Activated T-cell treated with anti-CD3 and anti-CD28 coated beads, Interleukin-2, amount 50 U/mL, for 24 hours (primary cell): Measurements from ENCODE around the gene MRTFA.
"Not testable (repeated sequence)": the region's sequence is repeated elsewhere in the genome, so short reads cannot be mapped to it uniquely, and the experiment has no call there.

Source experiments
- DNase-seq: peaks from one replicate; pipeline ENCODE4 v3.0.0-alpha.2; 2020
- H3K27ac Mint-ChIP-seq: 2 replicates; pipeline ENCODE4 v1.8.0; 2020; ENCODE audit warnings: mild to moderate bottlenecking, mixed read lengths
- H3K27me3 Mint-ChIP-seq: 2 replicates; pipeline ENCODE4 v1.8.0; 2020; ENCODE audit warnings: mixed read lengths
- H3K36me3 Mint-ChIP-seq: 2 replicates; pipeline ENCODE4 v1.8.0; 2020; ENCODE audit warnings: low read depth, mixed read lengths
- H3K4me1 Mint-ChIP-seq: 2 replicates; pipeline ENCODE4 v1.8.0; 2020; ENCODE audit warnings: low read depth, mixed read lengths
- H3K4me3 Mint-ChIP-seq: 2 replicates; pipeline ENCODE4 v1.8.0; 2020; ENCODE audit warnings: mild to moderate bottlenecking, moderate library complexity, mixed read lengths
- H3K9me3 Mint-ChIP-seq: 2 replicates; pipeline ENCODE4 v1.8.0; 2020; ENCODE audit warnings: mixed read lengths

MRTFA gene

DNA sequence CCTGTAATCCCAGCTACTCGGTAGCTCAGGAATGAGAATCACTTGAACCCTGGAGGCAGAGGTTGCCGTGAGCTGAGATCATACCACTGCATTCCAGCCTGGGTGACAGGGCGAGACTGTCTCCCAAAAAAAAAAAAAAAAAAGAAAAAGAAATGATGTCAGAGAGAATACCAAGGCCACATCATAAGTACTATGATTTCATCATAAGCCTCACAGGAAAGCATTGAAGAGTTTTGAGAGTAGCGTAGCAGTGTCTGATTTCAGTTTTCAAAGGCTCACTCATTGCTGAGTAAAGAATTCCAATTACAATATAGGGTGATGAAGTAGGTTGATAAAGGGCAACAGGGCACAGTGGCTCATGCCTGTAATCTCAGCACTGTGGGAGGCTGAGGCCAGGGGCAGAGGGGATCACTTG is 88.8 kb downstream of the MRTFA start:
- Mint-ChIP-seq H3K27me3 (no peaks in the 10 kb centered on the region), H3K4me1 (peaks cover 20% of the 10 kb centered on the region), H3K36me3 (peaks cover 62% of the 10 kb centered on the region), H3K27ac (no peak overlapping the region), H3K9me3 (peaks cover 9% of the 10 kb centered on the region), H3K4me3 (no peak overlapping the region)
- DNase-seq = no peak

DNA sequence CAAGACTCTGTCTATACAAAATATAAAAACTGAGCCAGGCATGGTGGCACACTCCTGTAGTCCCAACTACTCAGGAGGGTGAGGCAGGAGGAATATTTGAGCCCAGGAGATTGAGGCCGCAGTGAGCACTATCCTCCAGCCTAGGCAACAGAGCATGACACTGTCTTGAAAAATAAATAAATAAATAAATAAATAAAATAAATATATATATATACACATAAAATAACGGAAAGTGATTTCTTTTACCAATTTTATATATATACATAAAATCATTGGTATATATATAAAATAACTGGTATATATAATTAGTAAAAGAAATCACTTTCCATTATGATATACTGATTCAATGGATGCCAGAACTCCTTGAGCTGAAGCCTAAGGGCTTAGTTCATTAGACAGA is 91.8 kb downstream of the MRTFA start:
- Mint-ChIP-seq H3K4me3 (no peak overlapping the region), H3K27ac (no peak overlapping the region), H3K27me3 (no peaks in the 10 kb centered on the region), H3K36me3 (peaks cover 41% of the 10 kb centered on the region), H3K9me3 (no peaks in the 10 kb centered on the region), H3K4me1 (peaks cover 33% of the 10 kb centered on the region)
- DNase-seq = no peak

DNA sequence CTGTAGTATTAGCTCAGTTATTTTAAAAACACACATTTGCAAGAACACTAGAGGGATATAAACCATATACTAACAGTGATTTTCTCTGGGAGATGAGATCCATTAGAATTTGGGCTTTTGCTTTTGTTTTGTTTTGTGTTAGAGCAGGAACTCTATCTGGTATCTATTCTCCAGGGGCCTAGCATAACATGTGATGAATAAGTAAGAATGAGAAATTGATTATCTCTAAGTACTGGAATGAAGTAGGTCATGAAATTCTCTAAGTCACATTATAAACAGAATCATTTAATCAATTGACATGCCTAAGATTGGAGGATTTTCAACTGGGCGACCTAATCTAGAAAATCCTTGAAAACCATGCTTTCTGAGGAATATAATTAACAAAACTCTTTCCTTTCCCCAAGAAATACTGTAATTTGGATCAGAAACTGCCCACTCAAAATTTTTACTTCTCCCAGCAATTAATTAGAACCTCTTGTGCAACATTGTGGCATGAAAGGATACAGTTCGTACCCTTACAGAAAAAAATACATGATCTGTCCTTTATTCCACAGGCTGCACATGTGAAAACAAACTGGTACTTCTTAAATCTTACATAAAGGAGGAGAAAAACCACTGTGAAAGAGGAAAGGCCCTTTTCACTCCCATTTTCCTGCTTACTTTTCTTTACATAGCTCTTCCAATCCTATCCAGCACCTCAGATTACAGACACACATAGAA is 93.5 kb downstream of the MRTFA start:
- Mint-ChIP-seq H3K4me1 (peaks cover 31% of the 10 kb centered on the region), H3K9me3 (no peaks in the 10 kb centered on the region), H3K4me3 (no peak overlapping the region), H3K27me3 (no peaks in the 10 kb centered on the region), H3K36me3 (peaks cover 29% of the 10 kb centered on the region), H3K27ac (no peak overlapping the region)
- no peak for DNase-seq

DNA sequence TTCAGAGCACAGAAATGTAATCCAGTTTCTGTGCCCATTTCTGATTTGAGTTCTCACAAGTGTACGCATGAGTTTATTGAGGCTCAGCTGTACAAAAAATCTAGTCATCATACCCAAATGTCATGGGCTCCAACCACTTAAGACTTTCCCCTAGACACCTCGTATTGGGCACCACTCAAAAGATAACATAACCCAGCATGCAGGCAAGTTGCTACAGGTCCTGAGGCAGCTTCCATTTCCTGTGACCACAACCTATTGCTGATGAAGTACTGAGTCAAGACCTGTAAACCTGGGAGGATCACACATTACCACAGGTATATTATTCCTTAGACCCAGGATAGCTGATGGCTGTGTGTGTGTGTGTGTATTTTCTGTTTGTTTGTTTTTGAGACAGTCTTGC is 95.2 kb downstream of the MRTFA start:
- no peaks in the 10 kb centered on the region for H3K9me3 Mint-ChIP-seq
- H3K4me3 Mint-ChIP-seq = no peak overlapping the region
- peak overlapping the region; percentile 35 for H3K27ac Mint-ChIP-seq
- peaks cover 16% of the 10 kb centered on the region for H3K36me3 Mint-ChIP-seq
- H3K4me1 Mint-ChIP-seq = peaks cover 26% of the 10 kb centered on the region
- DNase-seq = no peak
- no peaks in the 10 kb centered on the region for H3K27me3 Mint-ChIP-seq

DNA sequence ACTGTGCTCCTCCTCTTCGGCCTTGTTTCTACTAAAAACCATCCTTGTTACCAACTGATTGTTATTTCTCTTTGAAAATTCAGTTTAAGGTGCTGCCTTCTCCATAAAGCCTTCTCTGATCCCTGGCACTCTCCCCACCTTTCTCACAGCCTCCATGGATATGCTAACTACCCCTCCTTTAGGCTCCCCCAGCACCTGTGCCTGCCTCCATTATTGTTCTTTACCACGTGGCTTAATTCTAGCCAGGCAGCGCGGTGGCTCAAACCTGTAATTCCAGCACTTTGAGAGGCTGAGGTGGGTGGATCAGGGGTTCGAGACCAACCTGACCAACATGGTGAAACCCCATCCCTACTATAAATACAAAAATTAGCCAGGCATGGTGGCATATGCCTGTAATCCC is 96.3 kb downstream of the MRTFA start:
- H3K4me3 Mint-ChIP-seq = no peak overlapping the region
- peaks cover 12% of the 10 kb centered on the region for H3K36me3 Mint-ChIP-seq
- no peak overlapping the region for H3K27ac Mint-ChIP-seq
- DNase-seq = no peak
- no peaks in the 10 kb centered on the region for H3K9me3 Mint-ChIP-seq
- no peaks in the 10 kb centered on the region for H3K27me3 Mint-ChIP-seq
- peaks cover 30% of the 10 kb centered on the region for H3K4me1 Mint-ChIP-seq

DNA sequence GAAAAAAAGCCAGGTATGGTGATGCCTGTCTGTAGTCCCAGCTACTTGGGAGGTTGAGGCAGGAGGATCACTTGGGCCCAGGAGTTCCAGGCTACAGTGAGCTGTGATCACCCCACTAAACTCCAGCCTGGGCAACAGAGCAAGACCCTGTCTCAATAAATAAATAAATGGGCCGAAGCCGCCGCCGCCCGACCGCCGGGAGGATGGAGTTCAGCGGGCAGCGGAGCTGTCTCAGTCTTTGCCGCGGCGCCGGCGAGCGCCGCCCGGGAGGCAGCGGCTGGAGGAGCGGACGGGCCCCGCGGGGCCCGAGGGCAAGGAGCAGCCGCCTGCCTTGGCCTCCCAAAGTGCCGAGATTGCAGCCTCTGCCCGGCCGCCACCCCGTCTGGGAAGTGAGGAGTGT is 100.4 kb downstream of the MRTFA start:
- not testable (repeated sequence) for H3K4me3 Mint-ChIP-seq, H3K9me3 Mint-ChIP-seq, H3K36me3 Mint-ChIP-seq, H3K27ac Mint-ChIP-seq, DNase-seq, H3K27me3 Mint-ChIP-seq
- peaks cover 52% of the 10 kb centered on the region for H3K4me1 Mint-ChIP-seq

DNA sequence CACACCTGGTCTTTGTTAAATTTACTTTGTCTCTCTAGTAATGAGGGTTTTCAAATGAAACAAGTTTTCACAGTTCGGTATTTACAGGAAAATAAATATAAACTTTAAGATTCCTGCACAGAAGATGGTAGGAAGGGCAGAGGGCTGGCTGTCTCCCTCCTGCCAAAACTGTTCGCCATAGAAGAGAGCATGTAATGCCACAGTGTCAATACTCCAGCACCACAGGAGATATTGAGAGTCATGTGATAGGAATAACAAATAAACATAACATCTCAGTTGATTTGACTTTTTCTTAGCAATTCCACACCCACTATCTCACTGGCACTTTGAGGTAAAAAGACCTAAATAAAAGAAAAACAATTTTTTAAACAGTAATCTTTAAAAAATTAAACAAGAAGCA is 100.9 kb downstream of the MRTFA start:
- Mint-ChIP-seq H3K4me3 (no peak overlapping the region), H3K9me3 (no peaks in the 10 kb centered on the region), H3K27ac (peak overlapping the region; percentile 83), H3K36me3 (peaks cover 9% of the 10 kb centered on the region), H3K4me1 (peaks cover 51% of the 10 kb centered on the region), H3K27me3 (no peaks in the 10 kb centered on the region)
- no peak for DNase-seq

DNA sequence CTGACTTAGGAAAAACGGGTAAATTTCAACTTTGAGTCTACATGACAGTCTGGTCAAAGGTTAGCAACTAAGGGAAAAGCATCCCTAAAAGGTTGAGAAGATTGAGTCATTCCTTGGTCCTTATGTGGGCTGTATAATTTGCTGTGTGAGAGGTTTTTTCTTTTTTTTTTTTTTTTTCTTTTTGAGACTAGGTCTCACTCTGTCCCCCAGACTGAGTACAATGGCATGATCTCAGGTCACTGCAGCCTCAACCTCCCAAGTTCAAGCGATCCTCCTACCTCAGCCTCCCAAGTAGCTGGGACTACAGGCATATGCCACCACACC is 101.4 kb downstream of the MRTFA start:
- no peaks in the 10 kb centered on the region for H3K9me3 Mint-ChIP-seq
- DNase-seq = no peak
- peaks cover 56% of the 10 kb centered on the region for H3K4me1 Mint-ChIP-seq
- peaks cover 11% of the 10 kb centered on the region for H3K36me3 Mint-ChIP-seq
- H3K27ac Mint-ChIP-seq = peak overlapping the region; percentile 83
- H3K4me3 Mint-ChIP-seq = peak overlapping the region; percentile 62
- H3K27me3 Mint-ChIP-seq = no peaks in the 10 kb centered on the region

DNA sequence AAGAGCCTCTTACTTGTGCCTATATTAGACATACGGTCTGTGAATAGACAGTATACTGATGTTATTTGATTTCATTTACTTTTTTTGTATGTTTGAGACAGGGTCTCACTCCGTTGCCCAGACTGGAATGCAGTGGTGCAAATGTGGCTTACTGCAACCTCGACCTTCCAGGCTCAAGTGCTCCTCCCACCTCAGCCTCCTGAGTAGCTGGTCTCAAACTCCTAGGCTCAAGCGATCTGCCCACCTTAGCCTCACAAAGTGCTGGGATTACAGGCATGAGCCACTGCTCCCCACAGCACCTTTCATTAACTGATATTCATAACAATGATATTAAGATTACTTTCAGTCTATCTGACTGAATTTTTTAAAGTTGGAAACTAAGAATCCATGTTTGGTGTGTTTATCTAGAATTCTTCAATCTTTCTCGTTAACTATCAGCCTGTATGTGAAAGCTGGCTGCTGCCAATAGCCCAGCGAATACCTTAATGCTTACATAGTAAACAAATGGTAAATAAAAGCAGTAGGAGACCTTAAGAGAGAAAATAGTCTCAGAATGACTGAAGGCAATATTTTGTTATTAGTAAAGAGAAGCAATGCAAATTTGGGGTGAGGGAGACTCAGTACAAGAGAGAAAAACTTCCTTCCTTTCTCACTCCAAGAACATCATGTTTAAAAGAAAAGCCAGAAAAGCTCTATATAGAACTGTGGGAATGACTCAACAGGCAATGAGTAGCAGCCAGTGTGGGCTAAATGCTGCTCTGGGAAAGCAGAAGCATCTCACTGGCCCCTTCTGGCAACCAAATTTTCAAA is 101.9 kb downstream of the MRTFA start:
- DNase-seq = no peak
- Mint-ChIP-seq H3K27ac (peak overlapping the region; percentile 83), H3K4me1 (peaks cover 62% of the 10 kb centered on the region), H3K36me3 (peaks cover 11% of the 10 kb centered on the region), H3K9me3 (no peaks in the 10 kb centered on the region), H3K27me3 (no peaks in the 10 kb centered on the region), H3K4me3 (peak overlapping the region; percentile 62)

DNA sequence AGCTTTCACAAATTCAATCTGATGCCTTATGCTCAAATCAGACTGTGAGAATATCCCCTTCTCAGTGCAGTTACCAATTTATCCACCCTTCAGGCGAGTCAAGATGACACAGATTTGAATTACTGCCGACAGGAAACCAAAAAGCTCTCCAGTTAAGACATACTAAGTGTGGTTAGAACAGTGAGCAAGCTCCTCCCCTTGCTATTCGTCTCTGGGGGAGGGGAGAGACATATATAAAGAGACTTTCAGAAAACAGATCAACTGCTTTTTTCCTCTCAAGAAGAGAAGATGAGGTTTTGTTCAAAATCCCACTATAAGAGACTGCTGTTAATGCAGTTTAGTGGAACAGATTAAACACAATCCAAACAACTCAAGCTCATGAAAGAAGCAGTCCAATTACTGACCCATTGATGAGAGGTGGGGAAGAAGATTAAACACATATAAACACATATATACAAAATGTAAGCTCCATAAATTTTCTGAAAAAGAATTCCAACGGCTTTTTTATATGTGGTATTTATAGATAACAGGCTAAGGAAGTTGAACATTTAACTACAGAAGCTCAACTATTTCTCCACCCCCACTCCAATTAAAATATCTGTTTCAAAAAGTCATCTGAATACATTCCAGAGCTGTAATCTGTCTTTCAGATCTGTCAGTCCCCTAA is 102.7 kb downstream of the MRTFA start:
- Mint-ChIP-seq H3K27ac (peak overlapping the region; percentile 83), H3K27me3 (no peaks in the 10 kb centered on the region), H3K4me3 (peak overlapping the region; percentile 62), H3K4me1 (peaks cover 64% of the 10 kb centered on the region), H3K9me3 (no peaks in the 10 kb centered on the region), H3K36me3 (peaks cover 11% of the 10 kb centered on the region)
- DNase-seq = no peak

DNA sequence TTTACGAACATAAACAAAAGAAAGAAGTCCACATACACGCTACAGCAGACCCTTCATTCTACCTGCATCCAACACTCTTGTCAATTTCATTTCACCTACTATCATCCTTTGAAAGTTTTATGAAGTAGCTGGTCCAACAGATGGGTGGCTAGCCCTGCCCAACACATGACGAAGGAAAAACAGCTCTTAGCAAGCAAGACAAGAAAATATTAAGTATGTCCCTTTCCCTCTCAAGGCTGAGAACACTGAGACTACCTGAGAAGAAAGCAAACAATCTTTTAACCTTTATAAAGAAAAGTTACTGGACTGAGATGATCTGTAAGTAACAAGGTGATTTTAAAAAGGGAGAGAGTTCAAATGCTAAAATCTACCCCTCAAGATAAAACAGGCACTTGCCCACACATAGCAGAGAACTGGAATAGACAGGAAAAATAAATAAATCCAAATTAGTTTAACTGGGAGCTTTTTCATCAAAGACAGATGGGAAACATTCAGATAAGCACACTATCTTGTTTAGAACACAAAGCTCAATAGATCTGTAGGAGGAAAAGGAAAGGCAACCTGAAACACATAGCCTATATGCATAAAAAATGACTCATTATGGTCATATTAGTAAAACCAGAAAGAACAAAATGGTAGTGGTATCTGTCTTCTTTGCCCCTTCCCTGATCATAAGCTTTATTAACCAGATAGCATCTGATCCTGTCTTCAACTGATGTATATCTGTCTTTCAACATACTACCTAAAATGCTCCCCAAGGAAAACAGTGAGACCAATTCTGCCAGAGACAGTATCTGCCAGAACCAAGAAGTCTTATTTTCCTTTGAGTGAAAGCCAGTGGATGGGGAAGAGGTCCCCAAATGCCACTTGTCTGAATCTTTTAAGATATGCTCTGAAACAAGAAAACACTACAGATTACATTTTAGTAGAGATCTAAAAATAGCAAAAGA is 104.3 kb downstream of the MRTFA start:
- no peaks in the 10 kb centered on the region for H3K27me3 Mint-ChIP-seq
- H3K36me3 Mint-ChIP-seq = peaks cover 13% of the 10 kb centered on the region
- peak overlapping the region; percentile 83 for H3K27ac Mint-ChIP-seq
- H3K4me1 Mint-ChIP-seq = peaks cover 75% of the 10 kb centered on the region
- no peak for DNase-seq
- no peaks in the 10 kb centered on the region for H3K9me3 Mint-ChIP-seq
- peak overlapping the region; percentile 62 for H3K4me3 Mint-ChIP-seq

DNA sequence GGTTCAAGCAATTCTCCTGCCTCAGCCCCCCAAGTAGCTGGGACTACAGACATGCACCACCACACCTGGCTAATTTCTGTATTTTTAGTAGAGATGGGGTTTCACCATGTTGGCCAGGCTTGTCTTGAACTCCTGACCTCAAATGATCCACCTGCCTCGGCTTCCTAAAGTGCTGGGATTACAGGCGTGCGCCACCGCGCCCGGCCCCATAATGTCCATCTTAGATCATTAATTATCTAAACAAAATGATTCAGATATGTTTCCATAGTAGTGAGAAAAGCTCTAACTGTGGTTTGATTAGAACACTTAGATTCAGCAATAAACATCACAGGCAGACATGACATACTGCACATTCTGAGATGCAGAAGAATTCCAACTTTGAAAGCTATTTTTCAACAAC is 106.1 kb downstream of the MRTFA start:
- H3K9me3 Mint-ChIP-seq, DNase-seq, H3K4me3 Mint-ChIP-seq, H3K27me3 Mint-ChIP-seq: not testable (repeated sequence)
- H3K36me3 Mint-ChIP-seq = peaks cover 11% of the 10 kb centered on the region
- H3K27ac Mint-ChIP-seq = peak overlapping the region; percentile 2
- H3K4me1 Mint-ChIP-seq = peaks cover 88% of the 10 kb centered on the region

DNA sequence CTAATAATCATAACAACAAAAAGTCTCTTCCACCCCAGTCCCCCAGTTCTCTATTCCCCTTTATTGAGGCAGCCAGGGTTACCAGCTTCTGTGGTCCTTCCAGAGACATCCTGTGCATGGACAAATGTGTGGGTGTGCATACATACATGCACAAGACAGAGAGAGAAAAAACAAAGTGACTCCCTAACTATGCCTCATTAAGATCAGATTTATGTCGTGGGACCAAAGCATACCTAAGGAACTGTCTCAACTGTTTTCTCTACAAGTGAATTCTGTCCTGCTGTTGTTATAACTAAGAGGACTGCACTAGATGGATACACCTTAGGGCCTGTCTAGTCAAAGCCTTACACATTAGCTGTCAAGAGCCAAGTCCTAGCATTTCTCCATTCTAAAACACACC is 106.7 kb downstream of the MRTFA start:
- Mint-ChIP-seq H3K4me3 (no peak overlapping the region), H3K9me3 (no peaks in the 10 kb centered on the region), H3K27me3 (no peaks in the 10 kb centered on the region), H3K4me1 (peaks cover 83% of the 10 kb centered on the region), H3K36me3 (peaks cover 11% of the 10 kb centered on the region), H3K27ac (peak overlapping the region; percentile 27)
- DNase-seq = no peak

DNA sequence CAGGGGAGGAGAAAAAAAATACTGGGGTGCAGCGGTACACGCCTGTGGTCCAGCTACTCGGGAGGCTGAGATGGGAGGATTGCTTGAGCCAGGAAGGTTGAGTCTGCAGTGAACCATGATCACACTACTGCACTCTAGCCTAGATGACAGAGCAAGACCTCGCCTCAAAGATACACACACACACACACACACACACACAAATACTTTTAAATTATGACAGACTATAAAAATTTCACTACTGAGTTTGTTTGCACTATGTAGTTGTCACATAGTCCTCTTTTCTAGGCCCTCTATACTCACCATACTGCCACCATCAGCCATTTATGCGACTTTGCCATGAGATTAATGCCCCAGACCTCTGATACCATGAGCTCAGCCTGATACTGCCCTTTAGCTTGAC is 109.6 kb downstream of the MRTFA start:
- H3K27me3 Mint-ChIP-seq = no peaks in the 10 kb centered on the region
- no peak for DNase-seq
- peaks cover 62% of the 10 kb centered on the region for H3K4me1 Mint-ChIP-seq
- peak overlapping the region; percentile 51 for H3K27ac Mint-ChIP-seq
- no peaks in the 10 kb centered on the region for H3K9me3 Mint-ChIP-seq
- peaks cover 12% of the 10 kb centered on the region for H3K36me3 Mint-ChIP-seq
- H3K4me3 Mint-ChIP-seq = no peak overlapping the region
